GM18508 (cell line): Measurements from ENCODE around the gene NIP7.
"Not testable (repeated sequence)": the region's sequence is repeated elsewhere in the genome, so short reads cannot be mapped to it uniquely, and the experiment has no call there.

ENCODE experiments used
- ATAC-seq: cut with Tn5 transposase; IDR thresholded peaks from one replicate; pipeline ENCODE4 v1.9.1; 2021; ENCODE audit warnings: moderate number of reproducible peaks; ENCODE audit not compliant: insufficient read depth, unreplicated experiment

The NIP7 gene

GRCh38 chr16:69338557-69339288 is 849 bp upstream of the NIP7 start:
- ATAC-seq: no peak

GRCh38 chr16:69340095-69340644 is 598 bp downstream of the NIP7 start:
- ATAC-seq: no peak

DNA sequence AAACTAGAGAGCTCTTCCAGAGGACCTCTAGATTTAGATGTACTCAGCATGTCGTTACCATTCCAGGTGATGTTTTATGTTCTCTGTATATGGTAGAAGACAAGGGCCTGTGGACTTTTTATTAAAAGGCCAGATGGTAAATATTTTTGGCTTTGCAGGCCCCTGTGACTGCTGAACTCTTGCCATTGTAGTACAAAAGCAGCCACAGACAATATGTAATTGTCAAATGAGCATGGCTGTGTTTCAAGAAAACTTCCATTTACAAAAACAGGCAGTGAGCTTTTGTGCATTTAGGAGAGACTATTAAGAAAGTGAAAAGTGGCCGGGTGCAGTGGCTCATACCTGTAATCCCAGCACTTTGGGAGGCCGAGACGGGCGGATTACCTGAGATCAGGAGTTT is 4.6 kb downstream of the NIP7 start:
- no peak for ATAC-seq

GRCh38 chr16:69345923-69346322 is 6.4 kb downstream of the NIP7 start:
- no peak for ATAC-seq

DNA sequence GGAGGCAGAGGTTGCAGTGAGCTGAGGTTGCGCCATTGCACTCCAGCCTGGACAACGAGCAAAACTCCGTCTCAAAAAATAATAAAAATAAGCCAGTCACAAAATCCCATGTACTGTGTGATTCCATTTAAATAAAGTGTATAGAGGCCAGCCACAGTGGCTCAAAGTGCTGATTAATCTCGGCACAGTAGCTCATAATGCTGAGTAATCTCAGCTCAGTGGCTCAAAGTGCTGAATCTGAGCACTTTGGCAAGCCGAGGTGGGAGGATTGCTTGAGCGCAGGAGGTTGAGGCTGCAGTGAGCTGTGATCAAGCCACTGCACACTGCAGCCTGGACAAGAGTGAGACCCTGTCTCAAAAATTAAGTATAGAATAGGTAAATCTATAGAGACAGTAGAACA is 7.1 kb downstream of the NIP7 start:
- no peak for ATAC-seq

- no peak for ATAC-seq
Observed at GRCh38 chr16:69348222-69348621, 8.7 kb downstream of the NIP7 start.

- no peak for ATAC-seq
Observed at GRCh38 chr16:69349536-69349935, 10.0 kb downstream of the NIP7 start.

GRCh38 chr16:69350536-69351133 is 11.1 kb downstream of the NIP7 start:
- ATAC-seq: no peak

GRCh38 chr16:69351309-69352027 is 11.9 kb downstream of the NIP7 start, which contains the start of gene TMED6:
Gene TMED6 (minus strand): TSS chr16:69351786. CDS start chr16:69351753, 33 bp downstream.
- no peak for ATAC-seq

DNA sequence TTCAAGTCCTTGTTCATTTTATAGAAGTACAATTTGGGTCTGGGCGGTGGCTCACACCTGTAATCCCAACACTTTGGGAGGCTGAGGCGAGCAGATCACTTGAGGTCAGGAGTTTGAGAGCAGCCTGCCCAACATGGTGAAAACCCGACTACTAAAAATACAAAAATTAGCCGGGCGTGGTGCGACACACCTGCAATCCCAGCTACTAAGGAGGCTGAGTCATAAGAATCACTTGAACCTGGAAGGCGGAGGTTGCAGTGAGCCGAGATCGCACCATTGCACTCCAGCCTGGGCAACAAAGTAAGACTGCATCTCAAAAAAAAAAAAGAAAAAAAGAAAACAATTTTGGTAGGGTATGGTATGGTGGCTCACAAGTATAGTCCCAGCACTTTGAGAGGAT is 20.5 kb downstream of the NIP7 start:
- not testable (repeated sequence) for ATAC-seq

DNA sequence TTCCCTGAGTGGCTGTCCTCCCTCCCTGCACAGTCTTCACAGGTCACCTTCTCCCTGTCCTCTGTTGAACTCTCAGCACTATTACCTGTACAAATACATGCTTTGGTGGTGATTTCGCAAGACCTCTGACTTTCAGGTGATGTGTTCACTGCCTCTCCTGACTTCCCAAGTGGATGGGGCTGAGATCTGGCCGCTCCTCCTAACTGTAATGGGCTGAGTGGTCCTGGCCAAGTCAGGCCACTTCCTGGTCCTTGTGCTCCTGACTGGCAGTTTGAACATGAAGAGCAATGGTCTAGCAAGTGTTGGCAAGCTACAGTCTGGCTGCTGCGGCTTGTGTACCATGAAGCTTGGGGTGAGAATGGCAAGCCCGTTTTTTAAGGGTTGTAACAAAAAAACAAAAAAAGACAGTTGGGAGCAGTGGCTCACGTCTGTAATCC is 23.7 kb downstream of the NIP7 start:
- no peak for ATAC-seq

DNA sequence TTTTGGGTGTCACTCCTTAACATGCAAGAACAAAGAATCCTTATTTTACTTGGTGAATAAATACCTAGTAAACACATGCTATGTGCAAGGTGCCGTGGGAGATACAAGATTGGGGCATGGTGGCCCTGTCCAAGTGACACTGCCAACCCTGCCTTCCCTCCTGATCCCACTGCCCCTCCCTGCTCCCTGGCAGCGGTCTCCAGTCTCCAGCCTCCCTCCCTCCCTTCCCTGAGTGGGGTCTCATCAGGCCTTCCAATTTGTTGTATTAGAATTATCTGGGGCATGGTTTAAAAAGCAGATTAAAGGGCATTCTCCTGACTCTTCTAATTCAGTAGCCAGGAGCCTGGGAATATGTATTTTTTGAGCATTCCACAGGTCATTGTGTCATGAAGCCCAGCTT is 24.5 kb downstream of the NIP7 start:
- ATAC-seq: no peak

- ATAC-seq: no peak
Observed at GRCh38 chr16:69365901-69366300, 26.3 kb downstream of the NIP7 start.

- ATAC-seq: no peak
Observed at GRCh38 chr16:69366431-69366830, 26.9 kb downstream of the NIP7 start.

- ATAC-seq: no peak
Observed at GRCh38 chr16:69367980-69368379, 28.4 kb downstream of the NIP7 start.

- ATAC-seq: no peak
Observed at GRCh38 chr16:69368866-69369265, 29.3 kb downstream of the NIP7 start.

GRCh38 chr16:69371564-69371963 is 32.0 kb downstream of the NIP7 start:
- ATAC-seq: no peak

DNA sequence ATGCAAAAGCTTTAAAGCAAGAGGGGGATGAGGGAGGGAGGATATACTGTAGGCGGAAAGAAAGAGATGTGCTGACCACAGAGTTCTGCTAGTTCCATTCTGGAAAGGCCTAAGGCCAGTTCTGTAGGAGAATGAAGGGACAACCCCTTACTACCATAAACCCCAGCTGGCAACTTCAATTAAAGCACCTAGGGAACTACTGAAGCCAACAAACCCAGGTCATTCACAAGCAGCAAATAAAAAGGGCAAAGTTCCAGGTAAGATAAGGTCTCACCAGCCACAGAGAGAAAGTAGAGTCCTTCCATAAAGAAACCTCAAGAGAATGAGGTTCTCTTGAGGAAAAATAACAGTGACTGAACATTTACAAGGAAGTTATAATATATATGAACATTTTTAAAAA is 33.4 kb downstream of the NIP7 start:
- ATAC-seq: no peak

DNA sequence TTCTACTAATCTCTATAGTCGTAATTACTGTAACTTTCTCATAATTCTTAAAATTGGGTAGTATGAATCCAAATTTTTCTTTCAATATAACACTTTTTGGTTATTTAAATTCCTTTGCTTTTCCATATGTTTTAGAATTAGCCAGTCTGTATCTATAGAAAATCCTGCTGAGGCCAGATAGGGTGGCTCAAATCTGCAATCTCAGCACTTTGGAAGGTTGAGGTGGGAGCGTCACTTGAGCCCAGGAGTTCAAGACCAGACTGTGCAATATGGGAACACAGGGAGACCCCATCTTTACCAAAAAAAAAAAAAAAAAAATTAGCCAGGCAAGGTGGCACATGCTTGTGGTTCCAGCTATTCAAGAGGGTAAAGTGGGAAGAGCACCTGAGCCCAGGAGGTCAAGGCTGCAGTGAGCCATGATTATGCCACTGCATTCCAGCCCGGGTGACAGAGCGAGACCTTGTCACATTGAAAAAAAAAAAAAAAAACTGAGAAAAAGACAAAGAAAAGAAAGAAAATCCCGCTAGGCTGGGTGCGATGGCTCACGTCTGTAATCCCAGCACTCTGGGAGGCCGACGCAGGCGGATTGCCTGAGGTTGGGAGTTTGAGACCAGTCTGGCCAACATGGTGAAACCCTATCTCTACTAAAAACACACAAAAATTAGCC is 37.0 kb downstream of the NIP7 start:
- no peak for ATAC-seq

DNA sequence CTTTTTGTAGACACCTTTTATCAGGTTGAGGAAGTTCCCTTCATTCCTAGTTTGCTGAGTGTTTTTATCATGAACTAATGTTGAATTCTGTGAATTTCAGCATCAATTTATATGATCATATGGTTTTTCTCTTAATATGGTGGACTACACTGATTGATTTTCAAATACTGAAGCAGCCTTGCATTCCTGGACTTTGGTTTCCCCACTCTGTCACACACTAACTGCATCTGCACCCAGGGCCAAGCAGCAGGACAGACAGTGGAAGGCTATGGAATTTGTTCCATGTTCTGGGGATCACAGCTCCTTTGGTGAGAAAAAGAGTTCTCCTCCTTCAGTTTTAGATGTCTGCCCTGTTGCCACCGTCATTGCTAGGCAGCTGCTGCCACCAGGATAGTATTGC is 38.5 kb downstream of the NIP7 start:
- ATAC-seq: no peak

DNA sequence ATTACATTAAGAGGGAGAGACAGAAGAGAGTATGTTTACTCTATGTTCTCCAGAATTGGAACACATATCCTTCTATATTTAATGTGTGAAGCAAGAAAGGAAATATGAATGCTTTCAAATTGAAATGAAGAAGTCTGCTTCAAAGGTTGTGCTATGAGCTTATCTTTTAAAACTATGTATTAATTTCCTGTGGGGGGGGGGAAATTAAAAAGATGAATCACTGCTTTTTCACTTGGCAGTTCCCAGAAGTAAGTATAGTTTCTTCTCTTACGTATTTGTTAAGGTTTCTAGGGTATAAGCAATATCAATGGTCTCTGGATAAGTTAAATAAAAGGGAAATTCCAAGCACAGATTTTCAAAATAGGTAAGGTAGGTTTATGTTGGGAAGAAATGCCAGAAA is 39.2 kb downstream of the NIP7 start:
- ATAC-seq: no peak
